VCaP (cell line): ENCODE measurements around the gene PCSK5.
"Not testable (repeated sequence)": the region's sequence is repeated elsewhere in the genome, so short reads cannot be mapped to it uniquely, and the experiment has no call there.

Experiments used
- H3K27ac ChIP-seq: fragments of 450-650 bp; 2 replicates; pipeline ENCODE4 v1.5.1; 2017
- TF ChIP-seq, protein P1 (sequence below): fragments of 450-650 bp; conservative IDR thresholded peaks from 2 replicates; pipeline ENCODE4 v1.5.1; 2017; ENCODE audit warnings: mild to moderate bottlenecking, moderate library complexity

The PCSK5 gene

DNA sequence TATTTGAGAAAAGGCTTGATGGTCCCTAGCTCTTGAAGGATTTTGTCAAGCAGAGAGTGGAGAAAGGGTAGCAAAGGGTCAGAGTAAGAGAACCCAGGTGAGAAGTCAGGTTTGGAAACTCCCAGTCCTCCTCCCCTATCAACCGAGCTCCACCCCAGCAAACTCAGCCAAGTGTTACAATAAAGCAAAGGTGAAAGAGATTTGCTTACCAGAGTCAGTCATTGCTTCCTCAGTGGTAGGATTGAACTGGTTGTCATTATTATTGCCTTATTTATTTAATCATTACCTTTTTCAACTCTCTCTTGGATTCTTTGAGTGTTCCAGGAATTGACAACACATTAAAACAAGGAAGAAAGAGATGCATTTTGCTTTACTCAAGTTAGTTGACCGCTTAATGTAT, 423.3 kb downstream of the PCSK5 start:
- H3K27ac ChIP-seq = no peak overlapping the region

DNA sequence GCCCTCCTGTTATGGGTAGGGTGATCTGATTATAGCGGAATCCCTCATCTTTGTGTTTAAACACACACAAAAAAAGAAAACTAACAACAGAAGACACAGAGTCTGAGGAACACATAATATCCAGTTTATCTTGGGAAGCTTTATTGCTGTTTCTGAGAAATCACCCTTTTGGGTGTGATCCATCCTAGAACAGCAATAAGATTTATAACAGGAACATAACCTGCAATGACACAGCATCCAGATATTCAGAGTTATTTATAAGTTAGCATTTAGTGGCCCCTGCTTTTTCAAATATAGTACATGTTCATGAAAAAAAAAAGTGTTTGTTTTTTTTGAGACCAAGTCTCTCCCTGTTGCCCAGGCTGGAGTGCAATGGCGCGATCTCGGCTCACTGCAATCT, 423.8 kb downstream of the PCSK5 start:
- TF ChIP-seq, protein P1, sequence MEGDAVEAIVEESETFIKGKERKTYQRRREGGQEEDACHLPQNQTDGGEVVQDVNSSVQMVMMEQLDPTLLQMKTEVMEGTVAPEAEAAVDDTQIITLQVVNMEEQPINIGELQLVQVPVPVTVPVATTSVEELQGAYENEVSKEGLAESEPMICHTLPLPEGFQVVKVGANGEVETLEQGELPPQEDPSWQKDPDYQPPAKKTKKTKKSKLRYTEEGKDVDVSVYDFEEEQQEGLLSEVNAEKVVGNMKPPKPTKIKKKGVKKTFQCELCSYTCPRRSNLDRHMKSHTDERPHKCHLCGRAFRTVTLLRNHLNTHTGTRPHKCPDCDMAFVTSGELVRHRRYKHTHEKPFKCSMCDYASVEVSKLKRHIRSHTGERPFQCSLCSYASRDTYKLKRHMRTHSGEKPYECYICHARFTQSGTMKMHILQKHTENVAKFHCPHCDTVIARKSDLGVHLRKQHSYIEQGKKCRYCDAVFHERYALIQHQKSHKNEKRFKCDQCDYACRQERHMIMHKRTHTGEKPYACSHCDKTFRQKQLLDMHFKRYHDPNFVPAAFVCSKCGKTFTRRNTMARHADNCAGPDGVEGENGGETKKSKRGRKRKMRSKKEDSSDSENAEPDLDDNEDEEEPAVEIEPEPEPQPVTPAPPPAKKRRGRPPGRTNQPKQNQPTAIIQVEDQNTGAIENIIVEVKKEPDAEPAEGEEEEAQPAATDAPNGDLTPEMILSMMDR = no peak
- no peak overlapping the region for H3K27ac ChIP-seq

More for the DNA sequence above, 423.3 kb downstream of the PCSK5 start:
- TF ChIP-seq, protein P1 = no peak

- H3K27ac ChIP-seq = no peak overlapping the region
- TF ChIP-seq, protein P1 = no peak
These were observed 425.6 kb downstream of the PCSK5 start for GRCh38 chr9:76316069-76316468.

DNA sequence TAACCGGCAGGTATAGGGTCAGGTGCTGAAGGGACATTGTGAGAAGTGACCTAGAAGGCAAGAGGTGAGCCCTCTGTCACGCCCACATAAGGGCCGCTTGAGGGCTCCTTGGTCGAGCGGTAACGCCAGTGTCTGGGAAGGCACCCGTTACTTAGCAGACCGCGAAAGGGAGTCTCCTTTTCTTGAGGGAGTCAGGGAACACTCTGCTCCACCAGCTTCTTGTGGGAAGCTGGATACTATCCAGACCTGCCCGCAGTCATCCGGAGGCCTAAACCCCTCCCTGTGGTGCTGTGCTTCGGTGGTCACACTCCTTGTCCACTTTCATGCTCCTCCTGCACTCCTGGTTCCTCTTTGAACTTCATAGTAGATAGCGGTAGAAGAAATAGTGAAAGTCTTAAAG, 429.0 kb downstream of the PCSK5 start:
- not testable (repeated sequence) for H3K27ac ChIP-seq

GRCh38 chr9:76321195-76321828, 430.8 kb downstream of the PCSK5 start:
- no peak overlapping the region for H3K27ac ChIP-seq
- TF ChIP-seq, protein P1 = no peak

DNA sequence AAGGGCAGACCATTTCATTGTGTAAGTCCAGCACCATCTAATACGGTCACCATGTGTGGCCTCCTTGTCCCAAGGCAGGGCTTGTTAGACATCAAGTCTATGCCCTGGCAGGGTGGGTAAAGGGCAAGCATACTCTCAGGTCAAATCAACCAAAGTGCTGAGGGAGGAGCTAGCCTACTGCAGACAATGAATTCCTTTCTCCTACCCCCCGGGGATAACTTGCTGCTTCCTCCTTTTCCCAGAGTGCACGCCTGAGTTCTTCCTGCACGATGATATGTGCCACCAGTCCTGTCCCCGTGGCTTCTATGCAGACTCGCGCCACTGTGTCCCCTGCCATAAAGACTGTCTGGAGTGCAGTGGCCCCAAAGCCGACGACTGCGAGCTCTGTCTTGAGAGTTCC, 432.3 kb downstream of the PCSK5 start:
- H3K27ac ChIP-seq = no peak overlapping the region
- TF ChIP-seq, protein P1 = no peak

DNA sequence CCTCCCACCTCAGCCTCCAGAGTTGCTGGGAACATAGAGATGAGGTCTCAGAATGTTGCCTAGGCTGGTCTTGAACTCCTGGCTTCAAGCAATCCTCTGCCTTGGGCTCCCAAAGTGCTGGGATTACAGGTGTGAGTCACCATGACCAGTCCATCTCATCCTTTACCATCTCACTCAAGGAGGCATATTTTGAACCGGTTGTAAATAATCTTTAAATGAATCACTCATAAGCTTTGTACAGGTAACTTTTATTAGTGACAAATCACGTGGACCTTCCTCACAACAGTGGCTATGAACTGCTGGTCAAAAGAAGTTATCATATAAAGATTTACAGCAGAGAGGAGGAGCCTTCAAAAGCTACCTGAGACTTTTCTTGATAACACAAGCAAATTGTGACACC, 433.0 kb downstream of the PCSK5 start:
- H3K27ac ChIP-seq = no peak overlapping the region
- TF ChIP-seq, protein P1 = no peak

DNA sequence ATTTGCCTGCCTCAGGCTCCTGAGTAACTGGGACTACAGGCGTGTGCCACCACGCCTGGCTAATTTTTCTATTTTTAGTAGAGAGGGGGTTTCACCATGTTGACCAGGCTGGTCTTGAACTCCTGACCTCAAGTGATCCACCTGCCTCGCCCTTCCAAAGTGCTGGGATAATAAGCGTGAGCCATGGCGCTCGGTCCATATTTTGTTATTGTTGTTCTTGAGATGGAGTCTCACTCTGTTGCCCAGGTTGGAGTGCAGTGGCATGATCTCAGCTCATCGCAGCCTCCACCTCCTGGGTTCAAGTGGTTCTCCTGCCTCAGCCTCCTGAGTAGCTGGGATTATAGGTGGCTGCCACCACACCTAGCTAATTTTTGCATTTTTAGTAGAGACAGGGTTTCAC, 433.6 kb downstream of the PCSK5 start:
- not testable (repeated sequence) for H3K27ac ChIP-seq

- no peak overlapping the region for H3K27ac ChIP-seq
- TF ChIP-seq, protein P1 = no peak
These were observed 439.6 kb downstream of the PCSK5 start for GRCh38 chr9:76330034-76330433.
